HG02973 (cell line): ENCODE measurements around the gene CEP63.

Source experiments
- ATAC-seq: cut with Tn5 transposase; IDR thresholded peaks from one replicate; pipeline ENCODE4 v1.9.1; 2021; ENCODE audit warnings: moderate library complexity; ENCODE audit not compliant: unreplicated experiment

CEP63 gene

GRCh38 chr3:134607054-134608022, 121.5 kb downstream of the CEP63 start:
- no peak for ATAC-seq

DNA sequence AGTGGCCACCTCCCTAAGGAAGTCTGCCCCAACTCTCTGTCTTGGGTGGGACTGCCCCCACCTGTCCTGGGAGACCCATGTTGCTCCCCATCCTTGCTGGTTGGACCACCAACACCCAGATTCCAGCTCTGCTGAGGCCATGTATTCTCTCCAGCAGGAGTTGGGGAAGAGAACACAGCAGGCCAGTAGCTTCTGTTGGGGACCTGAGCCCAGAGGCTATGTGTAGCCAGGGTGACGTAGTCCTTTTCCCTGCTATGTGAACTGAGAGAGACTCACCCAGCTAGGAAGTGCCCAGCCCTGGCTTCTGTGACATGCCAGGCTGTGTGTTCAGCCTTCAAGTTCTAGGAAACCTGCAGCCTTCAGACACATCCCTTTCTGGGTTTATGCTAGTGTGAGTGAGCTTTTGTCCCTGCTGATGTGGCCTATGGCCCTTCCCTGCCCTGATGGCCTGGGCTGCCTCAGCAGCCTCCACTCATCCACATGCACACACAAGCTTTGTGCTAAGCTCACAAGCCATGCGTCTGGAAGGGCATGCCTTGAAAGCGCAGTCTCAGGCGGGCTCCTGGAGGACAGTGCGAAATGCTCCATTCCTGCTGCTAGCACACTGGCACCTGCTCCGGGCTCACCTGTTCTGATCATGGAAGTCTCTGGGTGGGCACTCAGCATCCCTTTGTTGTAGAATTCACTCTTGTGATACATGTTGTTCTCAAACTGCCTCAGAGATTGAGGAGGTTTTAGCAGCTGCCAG, 122.3 kb downstream of the CEP63 start:
- ATAC-seq, result no peak

DNA sequence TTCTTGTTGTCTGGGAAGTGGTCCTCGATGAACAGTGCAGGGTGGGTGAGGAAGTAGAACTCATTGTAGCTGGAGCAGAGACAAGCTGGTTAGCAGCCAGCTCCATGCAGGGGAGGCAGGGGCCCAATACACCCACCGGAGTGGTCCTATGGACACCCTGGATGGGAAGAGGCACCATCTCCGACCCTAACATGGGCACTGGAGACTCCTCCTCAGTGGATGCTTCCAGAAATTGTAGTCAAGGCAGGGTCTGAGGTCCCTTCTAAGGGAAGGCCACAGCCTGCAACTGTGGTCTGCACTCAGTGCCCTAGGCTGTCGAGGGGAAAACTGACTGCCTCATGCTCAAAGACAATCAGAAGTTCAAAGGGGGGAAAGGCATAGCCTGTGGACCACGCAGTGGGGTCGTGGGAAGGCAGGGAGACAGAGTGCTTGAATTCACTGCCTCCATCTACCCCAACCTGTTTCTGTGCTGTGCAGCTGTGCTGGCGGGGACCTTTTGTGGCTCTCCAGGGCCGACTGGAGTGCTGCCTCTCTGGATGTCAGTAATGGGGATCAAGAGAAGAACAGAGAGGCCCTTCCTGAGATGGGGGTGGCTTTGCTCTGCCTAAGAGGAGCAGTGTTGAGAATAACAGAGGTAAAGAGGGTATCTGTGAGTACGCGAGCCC, 123.0 kb downstream of the CEP63 start:
- ATAC-seq, result no peak

DNA sequence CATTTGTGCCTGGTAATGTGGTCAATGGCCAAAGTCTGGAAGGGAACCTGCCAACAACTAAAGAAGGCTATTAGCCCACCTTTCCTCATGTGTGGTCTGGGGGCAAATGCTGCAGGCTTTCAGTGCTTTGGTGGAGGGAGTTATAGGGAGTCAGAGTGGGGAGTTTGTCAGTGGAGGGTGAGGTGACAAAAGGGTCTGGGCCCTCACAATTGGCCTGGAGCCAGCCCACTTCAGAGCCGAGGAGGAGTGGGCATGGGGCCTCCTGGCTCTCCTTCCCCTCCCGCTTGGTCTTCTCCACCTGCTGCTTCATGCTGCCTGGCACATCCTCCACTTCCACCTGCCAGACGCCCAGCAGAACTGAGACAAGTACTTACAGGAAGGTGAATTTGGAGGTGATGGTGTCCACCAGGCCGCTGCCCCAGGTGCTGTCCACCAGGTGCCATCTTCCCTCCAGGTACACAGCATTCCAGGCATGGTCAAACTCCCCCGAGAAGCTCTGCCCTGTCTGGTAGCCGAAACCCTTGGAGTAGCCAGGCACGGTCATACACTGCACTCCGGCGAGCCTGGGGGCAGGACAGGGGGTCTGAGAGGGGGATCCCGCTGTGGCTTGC, 124.1 kb downstream of the CEP63 start:
- ATAC-seq, result no peak

- ATAC-seq, result no peak
These were observed 124.9 kb downstream of the CEP63 start for GRCh38 chr3:134610432-134611385.

- ATAC-seq, result no peak
These were observed 125.7 kb downstream of the CEP63 start for GRCh38 chr3:134611516-134611915.

- ATAC-seq, result no peak
These were observed 127.2 kb downstream of the CEP63 start for GRCh38 chr3:134613006-134613520.

GRCh38 chr3:134614955-134615354, 129.1 kb downstream of the CEP63 start:
- ATAC-seq, result no peak

DNA sequence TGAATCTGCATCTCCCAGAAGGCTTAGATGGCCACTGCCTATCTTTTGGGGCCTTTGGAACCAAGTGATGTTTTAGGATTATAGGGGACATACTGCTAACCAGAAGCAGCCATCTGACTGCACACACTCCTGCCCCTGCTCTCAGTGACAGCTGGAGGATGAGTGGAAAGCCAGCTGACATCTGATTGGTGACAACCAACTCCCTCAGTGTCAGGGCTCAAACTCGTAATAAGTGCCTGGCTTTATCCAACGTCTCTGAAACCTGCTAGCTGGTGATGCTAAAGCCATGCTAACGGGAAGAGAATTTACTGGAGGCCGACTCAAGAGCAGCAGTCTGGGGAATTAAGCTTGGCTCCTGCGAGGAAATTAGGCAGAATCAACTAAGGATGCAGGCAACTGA, 129.9 kb downstream of the CEP63 start:
- no peak for ATAC-seq

DNA sequence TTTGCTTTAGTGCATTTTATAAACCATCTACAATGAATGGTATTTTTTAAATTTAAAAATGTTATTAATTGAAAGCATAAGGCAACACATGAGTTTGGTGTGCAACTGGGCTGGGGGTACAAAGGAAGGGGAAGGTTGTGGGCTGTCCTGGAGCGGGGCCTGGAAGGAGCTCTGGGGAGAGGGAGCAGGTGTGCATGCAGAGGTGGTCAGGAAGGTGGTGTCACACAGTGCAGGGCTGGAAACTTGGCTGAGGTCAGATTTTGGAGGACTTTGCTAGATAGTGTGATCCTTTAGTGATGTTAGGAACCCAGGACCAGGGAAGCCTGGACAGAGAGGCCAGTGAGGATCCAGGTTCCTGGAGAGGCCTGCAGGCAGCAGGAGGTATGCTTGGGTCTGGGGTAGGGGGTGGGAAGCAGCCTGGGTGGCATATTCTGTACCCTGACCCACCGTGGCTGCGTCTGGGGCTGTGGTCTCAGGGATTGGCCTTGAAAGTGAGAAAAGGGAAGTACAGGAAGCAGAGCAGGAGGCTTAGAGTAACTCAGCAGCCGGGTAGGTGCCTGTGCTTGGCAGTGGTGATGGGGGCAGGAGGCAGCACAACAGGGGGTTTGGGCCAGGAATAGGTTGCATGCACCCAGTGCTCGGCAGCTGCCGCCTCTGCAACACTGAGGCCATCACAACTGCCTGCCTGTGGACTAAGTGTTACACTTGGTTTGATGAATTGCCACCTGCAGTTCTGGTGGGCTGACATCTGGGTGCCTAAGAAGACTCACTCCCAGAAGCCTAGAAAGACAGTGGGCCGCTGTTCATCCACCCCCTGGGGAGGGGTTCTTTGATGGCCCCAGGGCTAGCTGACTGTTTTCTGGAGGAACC, 132.0 kb downstream of the CEP63 start:
- ATAC-seq, result no peak

DNA sequence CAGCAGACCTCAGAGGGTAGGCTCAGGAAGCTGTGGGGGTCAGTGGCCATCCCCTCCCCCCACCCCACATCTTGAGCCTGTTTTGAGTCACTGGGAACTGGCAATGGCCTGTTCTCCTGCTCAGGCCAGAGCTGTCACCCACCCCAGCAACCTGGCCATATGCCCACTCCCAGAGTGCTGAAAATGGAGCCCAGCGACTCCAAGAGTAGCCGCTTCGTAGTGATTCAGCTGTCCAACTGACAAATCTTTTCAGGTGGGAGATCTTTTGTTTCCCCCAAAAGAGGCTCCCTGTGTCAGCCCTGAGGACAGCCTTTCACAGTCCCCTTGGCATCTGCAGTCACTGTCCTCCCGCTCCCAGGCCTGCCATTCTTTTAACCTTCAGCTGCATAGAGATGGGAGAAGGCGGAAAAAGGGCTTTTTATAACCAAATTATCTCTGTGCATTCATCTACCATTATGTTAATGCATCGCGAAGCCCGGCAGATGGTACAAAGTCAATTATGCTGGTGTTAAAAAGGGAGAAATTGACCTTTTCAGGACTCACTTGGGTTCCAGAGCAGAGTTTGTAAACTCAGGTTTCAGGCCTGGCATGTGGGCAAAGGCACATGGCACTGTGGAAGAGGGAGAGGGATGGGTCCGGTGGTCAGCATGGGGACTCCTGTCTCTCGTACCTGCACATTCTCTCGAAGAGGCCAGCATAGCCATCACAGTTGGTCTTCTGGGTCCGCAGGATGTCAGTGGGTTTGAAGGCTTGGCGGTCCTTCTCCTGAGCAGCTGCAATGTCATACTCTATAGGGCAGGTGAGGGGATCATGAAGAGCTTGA, 132.8 kb downstream of the CEP63 start:
- ATAC-seq, result no peak

- ATAC-seq, result no peak
These were observed 133.4 kb downstream of the CEP63 start for GRCh38 chr3:134619301-134619615.

- ATAC-seq, result no peak
These were observed 134.1 kb downstream of the CEP63 start for GRCh38 chr3:134619884-134620445.

GRCh38 chr3:134620476-134621115, 134.7 kb downstream of the CEP63 start:
- no peak for ATAC-seq

DNA sequence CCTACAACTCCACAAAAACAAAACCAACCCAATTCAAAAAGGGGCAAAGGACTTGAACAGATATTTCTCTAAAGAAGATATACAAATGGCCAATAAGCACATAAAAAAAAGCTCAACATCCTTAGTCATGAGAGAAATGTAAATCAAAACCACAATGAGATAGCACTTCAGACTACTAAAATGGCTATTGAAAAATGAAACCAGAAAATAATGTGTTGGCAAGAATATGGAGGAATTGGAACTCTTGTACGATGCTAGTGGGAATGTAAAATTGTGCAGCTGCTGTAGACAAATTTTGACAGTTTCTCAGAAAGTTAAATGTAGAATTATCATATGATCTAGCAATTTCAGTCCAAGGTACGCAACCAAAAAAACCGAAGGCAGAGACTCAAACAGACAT, 136.0 kb downstream of the CEP63 start:
- ATAC-seq, result no peak

DNA sequence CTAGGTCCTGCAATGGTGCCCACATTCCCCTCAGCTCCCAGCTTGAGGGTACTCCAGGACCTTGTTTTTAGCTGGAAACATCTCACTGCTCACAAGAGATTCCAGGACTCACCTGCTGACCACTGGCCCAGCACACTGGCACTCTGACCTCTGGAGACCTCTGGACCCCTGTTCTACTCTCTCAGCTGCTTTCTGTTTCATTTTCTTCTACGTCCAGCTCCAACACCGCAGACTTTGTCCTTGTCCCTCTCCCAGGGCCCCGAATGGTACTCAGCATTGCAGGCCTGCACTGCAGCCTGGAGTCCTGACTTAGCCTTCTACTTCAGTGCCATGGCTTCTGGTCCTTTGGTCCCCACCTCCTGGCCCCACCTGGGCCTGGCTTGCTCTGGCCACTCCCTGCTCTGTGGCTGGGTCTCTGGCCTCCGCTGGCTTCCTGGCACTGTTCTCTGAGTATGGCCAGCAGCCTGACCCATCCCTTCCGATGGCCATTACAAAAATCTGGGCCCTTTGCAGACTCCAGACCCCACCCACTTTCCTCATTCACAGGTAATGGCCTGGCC, 137.0 kb downstream of the CEP63 start:
- ATAC-seq, result no peak
